ENCODE results near the gene PYGM. TPM values are rescaled to one million over a fixed set of nuclear protein-coding genes. Genes with fewer than 3 reads are reported as not detected.

PYGM gene
- total and polyA plus RNA-seq, 2 of the 8 experiments (the other 6 are each of a cell fraction or from before 2014, with no cell fraction given), result 9.6 to 10.0 TPM

DNA sequence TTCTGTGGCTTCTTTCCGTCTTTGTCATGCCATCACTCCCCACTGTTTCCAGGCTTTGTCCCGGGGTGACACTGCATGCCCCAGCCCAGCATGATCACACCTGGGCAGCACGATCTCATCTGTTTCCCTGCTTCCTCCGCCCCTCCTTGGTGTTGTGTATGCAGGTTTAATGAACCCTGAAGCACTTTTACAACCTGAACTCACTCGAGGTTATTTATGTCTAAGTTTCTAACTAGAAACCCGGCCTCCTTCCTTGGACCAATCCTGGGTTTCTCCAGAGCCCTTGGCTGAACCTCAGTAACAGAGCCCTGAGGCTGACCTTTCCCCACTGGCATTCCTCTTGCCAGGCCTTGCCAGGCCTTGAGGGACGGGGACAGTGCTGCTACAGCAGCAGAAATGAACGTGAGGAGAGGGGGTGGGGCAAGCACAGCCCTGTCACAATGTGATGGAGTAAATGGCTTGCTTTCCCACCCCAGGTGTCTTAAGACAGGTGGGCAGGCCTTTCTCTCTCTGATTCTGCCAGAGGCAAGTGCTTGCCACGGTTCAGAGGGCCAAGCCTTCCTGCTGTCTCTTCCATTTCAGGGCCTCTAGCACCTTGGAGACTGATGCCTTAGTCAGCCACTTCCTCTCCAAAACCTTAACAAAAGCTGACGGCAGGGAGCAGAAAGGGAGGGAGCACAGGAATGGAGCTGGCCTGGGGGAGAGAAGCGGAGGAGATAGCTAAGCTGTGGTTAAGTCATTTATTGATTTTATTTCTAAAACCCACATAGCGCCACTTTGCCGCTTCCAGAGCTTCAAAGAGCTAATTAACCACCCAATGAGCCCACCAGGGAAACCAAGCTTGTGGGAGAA, 3.1 kb upstream of the PYGM start (continued):
- TF ChIP-seq, protein P1, sequence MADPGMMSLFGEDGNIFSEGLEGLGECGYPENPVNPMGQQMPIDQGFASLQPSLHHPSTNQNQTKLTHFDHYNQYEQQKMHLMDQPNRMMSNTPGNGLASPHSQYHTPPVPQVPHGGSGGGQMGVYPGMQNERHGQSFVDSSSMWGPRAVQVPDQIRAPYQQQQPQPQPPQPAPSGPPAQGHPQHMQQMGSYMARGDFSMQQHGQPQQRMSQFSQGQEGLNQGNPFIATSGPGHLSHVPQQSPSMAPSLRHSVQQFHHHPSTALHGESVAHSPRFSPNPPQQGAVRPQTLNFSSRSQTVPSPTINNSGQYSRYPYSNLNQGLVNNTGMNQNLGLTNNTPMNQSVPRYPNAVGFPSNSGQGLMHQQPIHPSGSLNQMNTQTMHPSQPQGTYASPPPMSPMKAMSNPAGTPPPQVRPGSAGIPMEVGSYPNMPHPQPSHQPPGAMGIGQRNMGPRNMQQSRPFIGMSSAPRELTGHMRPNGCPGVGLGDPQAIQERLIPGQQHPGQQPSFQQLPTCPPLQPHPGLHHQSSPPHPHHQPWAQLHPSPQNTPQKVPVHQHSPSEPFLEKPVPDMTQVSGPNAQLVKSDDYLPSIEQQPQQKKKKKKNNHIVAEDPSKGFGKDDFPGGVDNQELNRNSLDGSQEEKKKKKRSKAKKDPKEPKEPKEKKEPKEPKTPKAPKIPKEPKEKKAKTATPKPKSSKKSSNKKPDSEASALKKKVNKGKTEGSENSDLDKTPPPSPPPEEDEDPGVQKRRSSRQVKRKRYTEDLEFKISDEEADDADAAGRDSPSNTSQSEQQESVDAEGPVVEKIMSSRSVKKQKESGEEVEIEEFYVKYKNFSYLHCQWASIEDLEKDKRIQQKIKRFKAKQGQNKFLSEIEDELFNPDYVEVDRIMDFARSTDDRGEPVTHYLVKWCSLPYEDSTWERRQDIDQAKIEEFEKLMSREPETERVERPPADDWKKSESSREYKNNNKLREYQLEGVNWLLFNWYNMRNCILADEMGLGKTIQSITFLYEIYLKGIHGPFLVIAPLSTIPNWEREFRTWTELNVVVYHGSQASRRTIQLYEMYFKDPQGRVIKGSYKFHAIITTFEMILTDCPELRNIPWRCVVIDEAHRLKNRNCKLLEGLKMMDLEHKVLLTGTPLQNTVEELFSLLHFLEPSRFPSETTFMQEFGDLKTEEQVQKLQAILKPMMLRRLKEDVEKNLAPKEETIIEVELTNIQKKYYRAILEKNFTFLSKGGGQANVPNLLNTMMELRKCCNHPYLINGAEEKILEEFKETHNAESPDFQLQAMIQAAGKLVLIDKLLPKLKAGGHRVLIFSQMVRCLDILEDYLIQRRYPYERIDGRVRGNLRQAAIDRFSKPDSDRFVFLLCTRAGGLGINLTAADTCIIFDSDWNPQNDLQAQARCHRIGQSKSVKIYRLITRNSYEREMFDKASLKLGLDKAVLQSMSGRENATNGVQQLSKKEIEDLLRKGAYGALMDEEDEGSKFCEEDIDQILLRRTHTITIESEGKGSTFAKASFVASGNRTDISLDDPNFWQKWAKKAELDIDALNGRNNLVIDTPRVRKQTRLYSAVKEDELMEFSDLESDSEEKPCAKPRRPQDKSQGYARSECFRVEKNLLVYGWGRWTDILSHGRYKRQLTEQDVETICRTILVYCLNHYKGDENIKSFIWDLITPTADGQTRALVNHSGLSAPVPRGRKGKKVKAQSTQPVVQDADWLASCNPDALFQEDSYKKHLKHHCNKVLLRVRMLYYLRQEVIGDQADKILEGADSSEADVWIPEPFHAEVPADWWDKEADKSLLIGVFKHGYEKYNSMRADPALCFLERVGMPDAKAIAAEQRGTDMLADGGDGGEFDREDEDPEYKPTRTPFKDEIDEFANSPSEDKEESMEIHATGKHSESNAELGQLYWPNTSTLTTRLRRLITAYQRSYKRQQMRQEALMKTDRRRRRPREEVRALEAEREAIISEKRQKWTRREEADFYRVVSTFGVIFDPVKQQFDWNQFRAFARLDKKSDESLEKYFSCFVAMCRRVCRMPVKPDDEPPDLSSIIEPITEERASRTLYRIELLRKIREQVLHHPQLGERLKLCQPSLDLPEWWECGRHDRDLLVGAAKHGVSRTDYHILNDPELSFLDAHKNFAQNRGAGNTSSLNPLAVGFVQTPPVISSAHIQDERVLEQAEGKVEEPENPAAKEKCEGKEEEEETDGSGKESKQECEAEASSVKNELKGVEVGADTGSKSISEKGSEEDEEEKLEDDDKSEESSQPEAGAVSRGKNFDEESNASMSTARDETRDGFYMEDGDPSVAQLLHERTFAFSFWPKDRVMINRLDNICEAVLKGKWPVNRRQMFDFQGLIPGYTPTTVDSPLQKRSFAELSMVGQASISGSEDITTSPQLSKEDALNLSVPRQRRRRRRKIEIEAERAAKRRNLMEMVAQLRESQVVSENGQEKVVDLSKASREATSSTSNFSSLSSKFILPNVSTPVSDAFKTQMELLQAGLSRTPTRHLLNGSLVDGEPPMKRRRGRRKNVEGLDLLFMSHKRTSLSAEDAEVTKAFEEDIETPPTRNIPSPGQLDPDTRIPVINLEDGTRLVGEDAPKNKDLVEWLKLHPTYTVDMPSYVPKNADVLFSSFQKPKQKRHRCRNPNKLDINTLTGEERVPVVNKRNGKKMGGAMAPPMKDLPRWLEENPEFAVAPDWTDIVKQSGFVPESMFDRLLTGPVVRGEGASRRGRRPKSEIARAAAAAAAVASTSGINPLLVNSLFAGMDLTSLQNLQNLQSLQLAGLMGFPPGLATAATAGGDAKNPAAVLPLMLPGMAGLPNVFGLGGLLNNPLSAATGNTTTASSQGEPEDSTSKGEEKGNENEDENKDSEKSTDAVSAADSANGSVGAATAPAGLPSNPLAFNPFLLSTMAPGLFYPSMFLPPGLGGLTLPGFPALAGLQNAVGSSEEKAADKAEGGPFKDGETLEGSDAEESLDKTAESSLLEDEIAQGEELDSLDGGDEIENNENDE (IDR thresholded peaks at IDR 0.05; ENCODE audit: insufficient replicate concordance, low read length), result no peak
- TF ChIP-seq SP2 (IDR thresholded peaks at IDR 0.05; ENCODE audit: low read length), result no peak
- peak; percentile 31; the same call in 1 of the 2 replicates for TF ChIP-seq EGR1 (IDR thresholded peaks at IDR 0.05; ENCODE audit: borderline replicate concordance, low read depth, low read length)
- no peak for TF ChIP-seq CBX8 (IDR thresholded peaks at IDR 0.05; ENCODE audit: borderline replicate concordance, low read depth, low read length)
- peak; percentile 8; the same call in 1 of the 2 replicates for TF ChIP-seq JUND (IDR thresholded peaks at IDR 0.05; ENCODE audit: low read length)
- TF ChIP-seq CHD1 (IDR thresholded peaks at IDR 0.05; ENCODE audit: low read depth, low read length), result no peak
- TF ChIP-seq, protein P2, sequence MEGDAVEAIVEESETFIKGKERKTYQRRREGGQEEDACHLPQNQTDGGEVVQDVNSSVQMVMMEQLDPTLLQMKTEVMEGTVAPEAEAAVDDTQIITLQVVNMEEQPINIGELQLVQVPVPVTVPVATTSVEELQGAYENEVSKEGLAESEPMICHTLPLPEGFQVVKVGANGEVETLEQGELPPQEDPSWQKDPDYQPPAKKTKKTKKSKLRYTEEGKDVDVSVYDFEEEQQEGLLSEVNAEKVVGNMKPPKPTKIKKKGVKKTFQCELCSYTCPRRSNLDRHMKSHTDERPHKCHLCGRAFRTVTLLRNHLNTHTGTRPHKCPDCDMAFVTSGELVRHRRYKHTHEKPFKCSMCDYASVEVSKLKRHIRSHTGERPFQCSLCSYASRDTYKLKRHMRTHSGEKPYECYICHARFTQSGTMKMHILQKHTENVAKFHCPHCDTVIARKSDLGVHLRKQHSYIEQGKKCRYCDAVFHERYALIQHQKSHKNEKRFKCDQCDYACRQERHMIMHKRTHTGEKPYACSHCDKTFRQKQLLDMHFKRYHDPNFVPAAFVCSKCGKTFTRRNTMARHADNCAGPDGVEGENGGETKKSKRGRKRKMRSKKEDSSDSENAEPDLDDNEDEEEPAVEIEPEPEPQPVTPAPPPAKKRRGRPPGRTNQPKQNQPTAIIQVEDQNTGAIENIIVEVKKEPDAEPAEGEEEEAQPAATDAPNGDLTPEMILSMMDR (IDR thresholded peaks at IDR 0.05; ENCODE audit: control extremely low read depth in 1 of 3, insufficient read depth in 1 of 3, low read depth in 1 of 3, low read length in 3 of 3), result no peak
